ENCODE data around the gene MSH5. TPM values are rescaled to one million over a fixed set of nuclear protein-coding genes. Genes with fewer than 3 reads are reported as not detected.

The MSH5 gene
- total RNA-seq, 1 experiment from 2014 or later = 51.0 TPM

DNA sequence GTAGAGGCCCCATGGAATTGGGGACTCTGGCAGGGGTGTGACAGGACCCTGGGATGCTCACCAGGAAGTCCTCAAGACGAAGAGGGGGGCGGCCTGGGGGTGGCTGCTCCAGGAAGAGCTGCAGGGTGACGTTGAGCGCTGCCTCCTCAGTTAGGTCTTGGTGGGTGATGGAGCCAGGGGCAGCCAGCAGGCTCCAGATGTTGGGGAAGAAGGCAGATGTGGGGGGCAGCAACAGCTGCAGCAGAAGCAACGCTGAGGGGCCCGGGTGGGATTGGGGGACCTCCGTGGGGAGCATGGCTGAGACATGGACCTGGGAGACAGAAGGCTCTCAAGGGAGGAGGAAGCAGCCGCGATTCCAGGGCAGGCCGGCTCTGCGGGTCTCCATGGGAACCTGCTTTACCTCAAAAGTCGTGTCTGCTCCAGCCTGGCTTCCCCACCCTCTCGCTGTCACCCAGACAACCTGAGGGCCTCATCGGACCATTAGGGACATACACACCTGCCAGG lies 36.7 kb downstream of the MSH5 start:
- Mint-ChIP-seq H3K4me1 (ENCODE audit: low read depth, unreplicated experiment) (peaks cover 5% of the 10 kb centered on the region), H3K36me3 (ENCODE audit: insufficient read depth, unreplicated experiment) (peaks cover 28% of the 10 kb centered on the region), H3K4me3 (ENCODE audit: unreplicated experiment) (no peak overlapping the region), H3K27me3 (ENCODE audit: insufficient read depth, unreplicated experiment) (no peaks in the 10 kb centered on the region), H3K27ac (ENCODE audit: unreplicated experiment) (peak overlapping the region; percentile 59), H3K9me3 (ENCODE audit: unreplicated experiment) (no peaks in the 10 kb centered on the region)
- intact Hi-C loops (cut with micrococcal nuclease; ENCODE audit: unreplicated experiment) = no loop called here
- Histone ChIP-seq H3K4me1 (peaks cover 23% of the 10 kb centered on the region), H3K9me3 (no peaks in the 10 kb centered on the region), H3K4me3 (ENCODE audit: low read depth, low read length) (no peak overlapping the region), H3K36me3 (ENCODE audit: control insufficient read depth, insufficient read depth, low read length) (no peaks in the 10 kb centered on the region), H3K27me3 (replicated peaks; ENCODE audit: control insufficient read depth, insufficient read depth, low read length) (no peaks in the 10 kb centered on the region)
- TF ChIP-seq, protein P1, sequence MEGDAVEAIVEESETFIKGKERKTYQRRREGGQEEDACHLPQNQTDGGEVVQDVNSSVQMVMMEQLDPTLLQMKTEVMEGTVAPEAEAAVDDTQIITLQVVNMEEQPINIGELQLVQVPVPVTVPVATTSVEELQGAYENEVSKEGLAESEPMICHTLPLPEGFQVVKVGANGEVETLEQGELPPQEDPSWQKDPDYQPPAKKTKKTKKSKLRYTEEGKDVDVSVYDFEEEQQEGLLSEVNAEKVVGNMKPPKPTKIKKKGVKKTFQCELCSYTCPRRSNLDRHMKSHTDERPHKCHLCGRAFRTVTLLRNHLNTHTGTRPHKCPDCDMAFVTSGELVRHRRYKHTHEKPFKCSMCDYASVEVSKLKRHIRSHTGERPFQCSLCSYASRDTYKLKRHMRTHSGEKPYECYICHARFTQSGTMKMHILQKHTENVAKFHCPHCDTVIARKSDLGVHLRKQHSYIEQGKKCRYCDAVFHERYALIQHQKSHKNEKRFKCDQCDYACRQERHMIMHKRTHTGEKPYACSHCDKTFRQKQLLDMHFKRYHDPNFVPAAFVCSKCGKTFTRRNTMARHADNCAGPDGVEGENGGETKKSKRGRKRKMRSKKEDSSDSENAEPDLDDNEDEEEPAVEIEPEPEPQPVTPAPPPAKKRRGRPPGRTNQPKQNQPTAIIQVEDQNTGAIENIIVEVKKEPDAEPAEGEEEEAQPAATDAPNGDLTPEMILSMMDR (IDR thresholded peaks at IDR 0.05; ENCODE audit: insufficient read depth in 1 of 2, low read depth in 1 of 2, low read length in 1 of 2, severe bottlenecking in 1 of 2, unreplicated experiment in 1 of 2) = no peak
- POLR2A ChIA-PET = no interaction called here
- CTCF ChIA-PET = no interaction called here
- DNase-seq = no peak
- no TSS peak for BruUV-seq (replicated peaks)

DNA sequence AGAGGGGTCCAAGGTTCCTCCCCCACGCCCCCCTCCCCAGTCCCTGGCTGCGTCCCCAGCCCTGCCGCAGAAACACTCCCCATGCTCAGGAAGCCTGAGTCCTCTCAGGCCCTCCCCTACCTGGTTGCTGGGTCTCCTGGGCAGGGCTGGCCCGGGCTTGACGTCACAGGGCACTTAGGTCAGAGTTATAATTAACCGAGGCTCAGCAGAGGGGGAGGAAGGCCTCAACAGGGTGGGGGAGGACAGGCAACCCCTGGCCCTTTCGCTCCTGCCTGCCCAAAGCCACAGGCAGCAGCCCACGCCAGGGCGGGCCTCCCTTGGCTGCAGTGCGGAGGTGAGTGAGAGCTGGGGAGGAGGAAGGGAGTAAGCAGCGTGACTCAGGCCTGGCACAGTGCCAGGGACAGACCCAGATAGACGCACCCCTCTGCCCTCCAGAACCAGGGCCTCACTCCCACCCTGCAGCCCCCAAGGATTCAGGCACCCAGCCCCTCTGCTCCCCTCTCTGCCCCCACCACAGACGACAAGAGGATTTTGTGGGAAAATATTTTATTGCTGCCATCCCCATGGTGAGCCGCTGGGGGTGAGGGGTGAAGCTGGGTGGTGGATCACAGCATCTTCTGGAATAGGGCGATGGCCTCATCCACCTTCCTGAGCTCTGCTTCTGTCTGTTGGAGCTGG lies 37.3 kb downstream of the MSH5 start, which contains the start of gene VWA7:
Gene VWA7, minus strand, starts transcription at position 340 of the 678 bp plus-strand sequence. CDS start 549 bp downstream, outside the sequence.
- Mint-ChIP-seq H3K27ac (ENCODE audit: unreplicated experiment) (peak within 1 kb of the TSS; percentile 59), H3K4me1 (ENCODE audit: low read depth, unreplicated experiment) (peaks cover 5% of the 10 kb centered on the region), H3K36me3 (ENCODE audit: insufficient read depth, unreplicated experiment) (peaks cover 30% of the 10 kb centered on the region), H3K4me3 (ENCODE audit: unreplicated experiment) (no peak within 1 kb of the TSS), H3K27me3 (ENCODE audit: insufficient read depth, unreplicated experiment) (no peaks in the 10 kb centered on the region), H3K9me3 (ENCODE audit: unreplicated experiment) (no peaks in the 10 kb centered on the region)
- Histone ChIP-seq H3K4me1 (peaks cover 23% of the 10 kb centered on the region), H3K9me3 (no peaks in the 10 kb centered on the region), H3K27me3 (replicated peaks; ENCODE audit: control insufficient read depth, insufficient read depth, low read length) (no peaks in the 10 kb centered on the region), H3K4me3 (ENCODE audit: low read depth, low read length) (no peak within 1 kb of the TSS), H3K36me3 (ENCODE audit: control insufficient read depth, insufficient read depth, low read length) (no peaks in the 10 kb centered on the region)
- intact Hi-C loops (cut with micrococcal nuclease; ENCODE audit: unreplicated experiment) = loop anchor here (1.0 kb wide), 1 partner anchor 14 kb away; no protein-coding TSS in a partner anchor
- no TSS peak for BruUV-seq (replicated peaks)
- peak; percentile 69 to 85 for DNase-seq
- TF ChIP-seq, protein P1 (IDR thresholded peaks at IDR 0.05; ENCODE audit: insufficient read depth in 1 of 2, low read depth in 1 of 2, low read length in 1 of 2, severe bottlenecking in 1 of 2, unreplicated experiment in 1 of 2) = no peak
- ChIA-PET POLR2A (interaction anchor here (0.5 to 0.7 kb wide), 2 partner anchors 30 to 117 kb away, joined by 3 to 5 read pairs; partner anchors contain the start of genes C6orf47 and LSM2), CTCF (no interaction called here)

DNA sequence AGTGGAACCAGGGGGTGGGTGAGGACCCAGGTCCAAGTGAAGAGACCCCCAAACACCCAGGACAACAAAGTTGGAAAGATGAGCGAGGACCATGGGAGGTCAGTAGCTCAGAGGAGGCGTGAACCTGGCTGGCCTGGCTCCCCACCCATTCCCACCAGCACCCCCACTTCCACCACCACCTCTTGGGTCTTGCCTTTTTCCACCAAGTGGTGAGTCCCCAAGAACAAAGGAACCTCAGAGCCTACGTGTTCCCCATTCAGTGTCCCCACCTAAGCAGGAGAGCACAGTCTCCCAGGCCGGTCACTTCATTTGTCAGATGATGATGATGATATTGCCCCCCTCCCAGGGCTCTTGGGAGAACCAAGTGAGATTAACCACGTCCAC lies 37.9 kb downstream of the MSH5 start:
- intact Hi-C loops (cut with micrococcal nuclease; ENCODE audit: unreplicated experiment) = loop anchor here (1.0 kb wide), 1 partner anchor 14 kb away; no protein-coding TSS in a partner anchor
- Mint-ChIP-seq H3K27ac (ENCODE audit: unreplicated experiment) (peak overlapping the region; percentile 59), H3K4me1 (ENCODE audit: low read depth, unreplicated experiment) (peaks cover 5% of the 10 kb centered on the region), H3K36me3 (ENCODE audit: insufficient read depth, unreplicated experiment) (peaks cover 35% of the 10 kb centered on the region), H3K4me3 (ENCODE audit: unreplicated experiment) (no peak overlapping the region), H3K9me3 (ENCODE audit: unreplicated experiment) (no peaks in the 10 kb centered on the region), H3K27me3 (ENCODE audit: insufficient read depth, unreplicated experiment) (no peaks in the 10 kb centered on the region)
- H3K36me3 ChIP-seq (ENCODE audit: control insufficient read depth, insufficient read depth, low read length) = no peaks in the 10 kb centered on the region
- H3K9me3 ChIP-seq = no peaks in the 10 kb centered on the region
- H3K27me3 ChIP-seq (replicated peaks; ENCODE audit: control insufficient read depth, insufficient read depth, low read length) = no peaks in the 10 kb centered on the region
- BruUV-seq (replicated peaks) = no TSS peak
- peaks cover 23% of the 10 kb centered on the region for H3K4me1 ChIP-seq
- H3K4me3 ChIP-seq (ENCODE audit: low read depth, low read length) = no peak overlapping the region
- TF ChIP-seq, protein P1 (IDR thresholded peaks at IDR 0.05; ENCODE audit: insufficient read depth in 1 of 2, low read depth in 1 of 2, low read length in 1 of 2, severe bottlenecking in 1 of 2, unreplicated experiment in 1 of 2) = no peak
- DNase-seq = no peak
- CTCF ChIA-PET = no interaction called here
- POLR2A ChIA-PET = interaction anchor here (0.5 to 0.7 kb wide), 2 partner anchors 29 to 117 kb away, joined by 3 to 5 read pairs; partner anchors contain the start of genes C6orf47 and LSM2

All from Caco-2 (cell line).